ENCODE measurements around the gene PLPP1.

PLPP1 gene

DNA sequence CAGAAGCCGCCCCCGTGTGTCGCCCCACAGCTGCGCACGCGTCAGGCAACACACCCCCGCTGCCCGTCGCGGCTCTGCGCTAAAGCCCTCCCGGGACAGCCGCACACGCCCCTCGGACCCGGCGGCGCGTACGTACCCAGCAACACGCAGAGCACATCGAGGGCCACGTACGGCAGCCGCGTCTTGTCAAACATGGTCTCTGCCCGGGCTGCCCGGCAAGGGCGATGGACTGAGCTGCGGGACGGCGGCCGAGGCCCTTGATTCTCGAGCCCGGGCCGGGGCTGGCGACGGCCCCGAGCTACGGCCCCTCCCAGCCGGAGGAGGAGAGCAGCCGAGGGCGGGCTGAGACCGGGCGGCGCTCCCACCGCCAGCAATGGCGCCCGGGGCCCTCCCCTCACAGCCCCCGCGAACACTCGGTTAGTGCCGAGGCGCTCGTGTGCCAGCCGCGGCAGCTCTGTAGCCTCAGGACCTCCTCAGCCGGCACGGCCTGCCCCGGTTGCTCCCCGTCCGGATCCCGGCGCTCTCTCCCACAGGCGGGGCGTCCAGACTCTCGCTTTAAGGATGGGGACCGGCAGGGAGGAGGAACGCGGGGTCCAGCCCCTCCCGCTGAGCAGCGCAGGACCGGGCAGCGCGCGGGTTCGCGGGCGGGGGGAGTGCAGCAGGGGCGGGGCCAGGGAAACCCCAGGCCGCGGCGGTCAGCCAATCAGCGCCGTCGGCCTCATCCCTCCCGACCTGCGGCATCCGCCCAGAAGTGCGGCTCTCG, at the start of gene PLPP1:
Gene PLPP1 (minus strand): TSS at position 529 of the 763 bp plus-strand sequence. CDS start 335 bp downstream, at position 194.
- TF ChIP-seq, protein P1, sequence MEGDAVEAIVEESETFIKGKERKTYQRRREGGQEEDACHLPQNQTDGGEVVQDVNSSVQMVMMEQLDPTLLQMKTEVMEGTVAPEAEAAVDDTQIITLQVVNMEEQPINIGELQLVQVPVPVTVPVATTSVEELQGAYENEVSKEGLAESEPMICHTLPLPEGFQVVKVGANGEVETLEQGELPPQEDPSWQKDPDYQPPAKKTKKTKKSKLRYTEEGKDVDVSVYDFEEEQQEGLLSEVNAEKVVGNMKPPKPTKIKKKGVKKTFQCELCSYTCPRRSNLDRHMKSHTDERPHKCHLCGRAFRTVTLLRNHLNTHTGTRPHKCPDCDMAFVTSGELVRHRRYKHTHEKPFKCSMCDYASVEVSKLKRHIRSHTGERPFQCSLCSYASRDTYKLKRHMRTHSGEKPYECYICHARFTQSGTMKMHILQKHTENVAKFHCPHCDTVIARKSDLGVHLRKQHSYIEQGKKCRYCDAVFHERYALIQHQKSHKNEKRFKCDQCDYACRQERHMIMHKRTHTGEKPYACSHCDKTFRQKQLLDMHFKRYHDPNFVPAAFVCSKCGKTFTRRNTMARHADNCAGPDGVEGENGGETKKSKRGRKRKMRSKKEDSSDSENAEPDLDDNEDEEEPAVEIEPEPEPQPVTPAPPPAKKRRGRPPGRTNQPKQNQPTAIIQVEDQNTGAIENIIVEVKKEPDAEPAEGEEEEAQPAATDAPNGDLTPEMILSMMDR (IDR thresholded peaks at IDR 0.05; ENCODE audit: insufficient read depth, low read depth, low read length, missing control alignments) = no peak
- DNase-seq (ENCODE audit: low read depth) = peak; percentile 82
- peak within 1 kb of the TSS; percentile 97 for H3K4me3 ChIP-seq (ENCODE audit: low read depth, low read length)

DNA sequence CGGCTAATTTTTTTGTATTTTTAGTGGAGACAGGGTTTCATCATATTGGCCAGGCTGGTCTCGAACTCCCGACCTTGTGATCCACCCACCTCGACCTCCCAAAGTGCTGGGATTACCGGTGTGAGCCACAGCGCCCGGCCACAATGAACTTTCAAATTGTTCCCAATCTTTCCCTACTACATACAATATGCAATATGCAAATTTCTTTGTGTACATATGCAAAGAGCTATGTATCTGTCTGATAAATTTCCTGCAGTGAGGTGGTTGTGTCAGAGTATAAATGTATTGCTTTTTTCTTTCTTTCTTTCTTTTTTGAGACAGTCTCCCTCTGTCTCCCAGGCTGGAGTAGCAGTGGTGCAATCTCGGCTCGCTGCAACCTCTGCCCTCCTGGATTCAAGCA, 48.8 kb upstream of the PLPP1 start:
- TF ChIP-seq, protein P1 (IDR thresholded peaks at IDR 0.05; ENCODE audit: insufficient read depth, low read depth, low read length, missing control alignments) = no peak
- DNase-seq (ENCODE audit: low read depth) = no peak
- H3K4me3 ChIP-seq (ENCODE audit: low read depth, low read length) = no peak overlapping the region

DNA sequence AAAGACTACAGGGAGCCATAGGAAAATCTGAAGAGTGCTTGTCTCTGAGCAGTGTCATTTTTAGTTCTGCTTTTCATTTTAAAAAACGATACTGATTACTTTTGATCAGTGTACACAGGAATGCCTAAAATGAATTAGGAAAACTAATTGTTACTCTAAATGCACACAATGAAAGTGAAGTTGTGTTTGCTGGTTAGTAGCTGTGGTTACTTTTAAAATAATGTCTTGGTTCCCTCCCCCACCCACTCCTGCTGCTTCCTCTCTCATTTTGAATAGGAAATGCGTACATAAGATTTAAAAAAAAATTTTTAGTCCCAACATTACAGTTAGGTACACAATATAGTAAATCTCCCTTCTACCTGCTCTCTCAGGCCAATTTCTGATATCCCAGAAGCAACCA, 47.5 kb upstream of the PLPP1 start:
- no peak overlapping the region for H3K4me3 ChIP-seq (ENCODE audit: low read depth, low read length)
- peak; percentile 36 for DNase-seq (ENCODE audit: low read depth)
- TF ChIP-seq, protein P1 (IDR thresholded peaks at IDR 0.05; ENCODE audit: insufficient read depth, low read depth, low read length, missing control alignments) = no peak

DNA sequence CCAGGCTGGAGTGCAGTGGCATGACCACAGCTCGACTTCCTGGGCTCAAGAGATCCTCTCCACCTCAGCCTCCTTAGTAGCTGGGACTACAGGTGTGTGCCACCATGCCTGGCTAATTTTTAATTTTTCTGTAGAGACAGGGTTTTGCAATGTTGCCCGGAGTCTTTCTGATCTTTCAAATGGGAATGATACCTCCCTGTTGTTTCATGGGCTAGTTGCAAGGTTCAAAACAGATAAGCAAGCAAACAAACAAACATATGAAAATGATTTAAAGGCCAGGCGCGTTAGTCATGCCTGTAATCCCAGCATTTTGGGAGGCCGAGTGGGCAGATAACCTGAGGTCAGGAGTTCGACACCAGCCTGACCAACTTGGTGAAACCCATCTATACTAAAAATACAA, 45.3 kb upstream of the PLPP1 start:
- no peak for DNase-seq (ENCODE audit: low read depth)
- TF ChIP-seq, protein P1 (IDR thresholded peaks at IDR 0.05; ENCODE audit: insufficient read depth, low read depth, low read length, missing control alignments) = no peak
- H3K4me3 ChIP-seq (ENCODE audit: low read depth, low read length) = no peak overlapping the region

DNA sequence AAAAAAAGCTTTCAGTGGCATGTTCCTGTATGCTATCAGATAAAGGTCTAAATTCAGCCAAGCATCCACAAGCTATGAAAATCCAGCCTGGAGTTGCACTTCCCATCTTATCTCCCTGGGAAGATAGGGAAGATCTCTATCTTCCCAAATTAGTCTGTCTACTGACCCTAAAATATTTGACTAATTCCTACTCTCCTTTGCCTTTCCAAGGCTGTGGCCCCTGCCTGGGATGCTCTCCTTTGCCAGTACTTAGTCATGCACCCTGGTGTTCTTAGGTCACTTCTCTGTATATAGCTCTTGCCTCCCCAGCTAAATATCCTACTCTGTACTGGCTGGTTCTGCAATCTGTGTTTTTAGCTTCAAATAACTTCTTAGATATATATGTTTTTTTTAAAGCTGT, 44.0 kb upstream of the PLPP1 start:
- TF ChIP-seq, protein P1 (IDR thresholded peaks at IDR 0.05; ENCODE audit: insufficient read depth, low read depth, low read length, missing control alignments) = no peak
- no peak overlapping the region for H3K4me3 ChIP-seq (ENCODE audit: low read depth, low read length)
- DNase-seq (ENCODE audit: low read depth) = no peak

DNA sequence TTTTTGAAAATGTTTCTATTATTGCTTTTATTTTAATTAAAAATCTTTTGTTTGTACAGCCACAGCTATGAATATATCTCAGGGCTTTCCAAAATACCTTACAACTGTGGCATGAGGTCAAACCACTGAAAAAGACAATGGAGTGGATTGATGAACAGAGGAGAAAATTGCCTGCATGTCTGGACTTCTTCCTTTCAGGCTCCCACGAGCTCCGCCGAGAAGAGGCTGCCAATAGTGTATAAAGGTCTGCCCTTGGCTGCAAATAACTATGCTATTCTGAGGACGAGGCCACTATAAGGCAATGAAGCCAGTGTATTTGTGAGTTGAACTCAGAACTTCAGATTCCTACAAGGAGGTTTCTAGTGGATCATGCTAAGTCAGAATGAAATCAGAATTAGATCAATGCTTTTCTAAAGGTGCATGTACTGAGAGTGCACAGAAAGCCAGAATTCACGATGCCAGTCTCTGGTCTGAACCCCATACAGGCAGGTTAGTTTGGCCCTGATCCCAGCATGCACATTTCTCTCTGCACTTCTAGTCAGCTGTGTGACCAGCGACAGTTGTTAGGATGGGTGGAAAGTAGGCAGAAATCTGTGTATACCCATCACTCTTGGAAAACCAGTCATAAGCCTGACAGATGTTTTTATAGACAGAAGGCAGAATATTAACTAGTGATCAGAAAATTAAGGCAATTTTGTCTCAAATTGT, 42.7 kb upstream of the PLPP1 start:
- H3K4me3 ChIP-seq (ENCODE audit: low read depth, low read length) = no peak overlapping the region
- TF ChIP-seq, protein P1 (IDR thresholded peaks at IDR 0.05; ENCODE audit: insufficient read depth, low read depth, low read length, missing control alignments) = no peak
- no peak for DNase-seq (ENCODE audit: low read depth)
